GM12878 (cell line): ENCODE data around the gene COPS6. TPM values are rescaled to one million over a fixed set of nuclear protein-coding genes. Genes with fewer than 3 reads are reported as not detected.

ENCODE experiments used
- ASH2L ChIP-seq: fragments of 300-600, 200-600 bp; sonication (generic); IDR thresholded peaks from 2 replicates; pipeline ENCODE4 v1.6.1; 2017; ENCODE audit warnings: low read depth, mild to moderate bottlenecking, borderline replicate concordance
- BHLHE40 ChIP-seq, 2 experiments: fragments of 450-650 bp in 1 of 2; IDR thresholded peaks; 2 replicates each; pipeline ENCODE4 v1.6.1; 2011 to 2017; ENCODE audit warnings: low read depth in 2 of 2, borderline replicate concordance in 1 of 2, improper control_type of control experiment in 1 of 2, low read length in 1 of 2, mild to moderate bottlenecking in 1 of 2
- BMI1 ChIP-seq: fragments of 450-650 bp; IDR thresholded peaks from 2 replicates; pipeline ENCODE4 v1.6.1; 2016; ENCODE audit warnings: mild to moderate bottlenecking, moderate library complexity, borderline replicate concordance
- CBFB ChIP-seq: IDR thresholded peaks from 2 replicates; pipeline ENCODE4 v1.6.1; 2016; ENCODE audit warnings: antibody characterized with exemption, low read depth
- CEBPZ ChIP-seq: fragments of 150-350 bp; IDR thresholded peaks from 2 replicates; pipeline ENCODE4 v1.6.1; 2016; ENCODE audit warnings: low read depth, low read length
- CREM ChIP-seq: IDR thresholded peaks from 2 replicates; pipeline ENCODE4 v1.6.1; 2014; ENCODE audit warnings: antibody characterized with exemption, low read depth
- EED ChIP-seq: sonication (generic); IDR thresholded peaks from 2 replicates; pipeline ENCODE4 v1.6.1; 2016; ENCODE audit warnings: antibody characterized with exemption, low read depth
- FOXM1 ChIP-seq: IDR thresholded peaks from 2 replicates; pipeline ENCODE4 v1.6.1; 2012; ENCODE audit warnings: low read depth, mild to moderate bottlenecking, inconsistent platforms, low read length, moderate library complexity
- HDAC2 ChIP-seq: fragments of 200-600 bp; sonication (generic); IDR thresholded peaks from 2 replicates; pipeline ENCODE4 v1.6.1; 2017
- HDAC6 ChIP-seq: fragments of 200-600 bp; sonication (generic); IDR thresholded peaks from one replicate; pipeline ENCODE4 v1.8.0; 2017; ENCODE audit warnings: antibody characterized with exemption; ENCODE audit not compliant: unreplicated experiment
- HDGF ChIP-seq: fragments of 450-650 bp; IDR thresholded peaks from 2 replicates; pipeline ENCODE4 v1.6.1; 2016; ENCODE audit warnings: antibody characterized with exemption
- LARP7 ChIP-seq: fragments of 450-650 bp; IDR thresholded peaks from 2 replicates; pipeline ENCODE4 v1.6.1; 2017; ENCODE audit warnings: mild to moderate bottlenecking
- MEF2A ChIP-seq: IDR thresholded peaks from 2 replicates; pipeline ENCODE4 v1.6.1; 2011; ENCODE audit warnings: low read depth, mild to moderate bottlenecking, low read length, moderate library complexity; ENCODE audit not compliant: insufficient read depth
- MTA2 ChIP-seq: fragments of 450-650 bp; IDR thresholded peaks from 2 replicates; pipeline ENCODE4 v1.6.1; 2016; ENCODE audit warnings: low read depth, mild to moderate bottlenecking, moderate library complexity
- NBN ChIP-seq: fragments of 450-650 bp; IDR thresholded peaks from 2 replicates; pipeline ENCODE4 v1.6.1; 2016
- NFXL1 ChIP-seq: fragments of 450-650 bp; IDR thresholded peaks from 2 replicates; pipeline ENCODE4 v1.6.1; 2017; ENCODE audit warnings: antibody characterized with exemption, mild to moderate bottlenecking, borderline replicate concordance
- NFYA ChIP-seq: IDR thresholded peaks from 2 replicates; pipeline ENCODE4 v1.6.1; 2011; ENCODE audit warnings: low read depth, mild to moderate bottlenecking, low read length, improper control_type of control experiment, borderline replicate concordance
- NFYB ChIP-seq: IDR thresholded peaks from 2 replicates; pipeline ENCODE4 v1.6.1; 2011; ENCODE audit warnings: low read depth, mild to moderate bottlenecking, low read length, improper control_type of control experiment, moderate library complexity; ENCODE audit not compliant: insufficient read depth
- PAX8 ChIP-seq: fragments of 450-650 bp; IDR thresholded peaks from 2 replicates; pipeline ENCODE4 v1.6.1; 2017; ENCODE audit warnings: mild to moderate bottlenecking, moderate library complexity
- POLR2A ChIP-seq: IDR thresholded peaks from 2 replicates; pipeline ENCODE4 v1.6.1; 2011; ENCODE audit warnings: low read depth, mild to moderate bottlenecking, low read length
- RCOR1 ChIP-seq: conservative IDR thresholded peaks from 2 replicates; pipeline ENCODE4 v1.6.1; 2012; ENCODE audit warnings: low read depth, low read length, improper control_type of control experiment
- SIN3A ChIP-seq: IDR thresholded peaks from 2 replicates; pipeline ENCODE4 v1.6.1; 2012; ENCODE audit warnings: low read depth, low read length, improper control_type of control experiment
- SIX5 ChIP-seq: IDR thresholded peaks from 2 replicates; pipeline ENCODE4 v1.6.1; 2011; ENCODE audit warnings: mild to moderate bottlenecking, low read depth, low read length, moderate library complexity; ENCODE audit not compliant: severe bottlenecking
- SREBF2 ChIP-seq: IDR thresholded peaks from 2 replicates; pipeline ENCODE4 v1.6.1; 2012; ENCODE audit warnings: mild to moderate bottlenecking, low read length
- SUZ12 ChIP-seq: fragments of 200-600 bp; sonication (generic); IDR thresholded peaks from one replicate; pipeline ENCODE4 v1.6.1; 2018; ENCODE audit warnings: antibody characterized with exemption, mild to moderate bottlenecking; ENCODE audit not compliant: unreplicated experiment
- ZNF207 ChIP-seq: fragments of 450-650 bp; IDR thresholded peaks from 2 replicates; pipeline ENCODE4 v1.6.1; 2014; ENCODE audit warnings: antibody characterized with exemption, mild to moderate bottlenecking, borderline replicate concordance
- ZNF24 ChIP-seq: fragments of 450-650 bp; IDR thresholded peaks from 2 replicates; pipeline ENCODE4 v1.6.1; 2017; ENCODE audit warnings: antibody characterized with exemption, mild to moderate bottlenecking
- polyA plus RNA-seq, 11 experiments: library from polyadenylated mRNA; depleted of rRNA in 4 of 11; unstranded in 6 of 11; stranded (reverse) in 5 of 11; fragments of >200 nt; fragmentation: Nextera tagmentation in 4 of 11; fragmentation: Illumina TruSeq in 1 of 11; extraction: Ambion mirVana in 4 of 11; extraction: Trizol in 1 of 11; gene quantifications; 1 replicate in 1 of 11; 2 replicates in 10 of 11; pipeline versions ENCODE4 v1.2.1 to v1.2.3, GENCODE V29; 2011 to 2016; ENCODE audit warnings: inconsistent platforms in 2 of 11, missing spikeins in 2 of 11, low read depth in 1 of 11
- total RNA-seq, 4 experiments: library from RNA; depleted of rRNA in 3 of 4; stranded (reverse); fragments of >200 nt in 3 of 4; fragmentation: Illumina TruSeq in 1 of 4; extraction: Trizol in 1 of 4; gene quantifications; 2 replicates each; pipeline versions ENCODE4 v1.2.1 to v1.2.3, GENCODE V29; 2013 to 2021
- TF ChIP-seq, protein P1 (sequence below), 3 experiments: IDR thresholded peaks in 2 of 3; conservative IDR thresholded peaks in 1 of 3; 2 replicates each; pipeline ENCODE4 v1.5.1; 2011; ENCODE audit warnings: low read depth in 3 of 3, low read length in 3 of 3, mild to moderate bottlenecking in 3 of 3, control low read depth in 2 of 3, moderate library complexity in 2 of 3, inconsistent platforms in 1 of 3, mixed read lengths in 1 of 3; ENCODE audit not compliant: control insufficient read depth in 2 of 3, insufficient read depth in 1 of 3; ENCODE audit errors: extremely low read depth in 1 of 3

The COPS6 gene
- total and polyA plus RNA-seq, 10 of the 15 experiments (the other 5 are each of a cell fraction or from before 2014, with no cell fraction given): 28.5 to 182 (median 81.5) TPM

DNA sequence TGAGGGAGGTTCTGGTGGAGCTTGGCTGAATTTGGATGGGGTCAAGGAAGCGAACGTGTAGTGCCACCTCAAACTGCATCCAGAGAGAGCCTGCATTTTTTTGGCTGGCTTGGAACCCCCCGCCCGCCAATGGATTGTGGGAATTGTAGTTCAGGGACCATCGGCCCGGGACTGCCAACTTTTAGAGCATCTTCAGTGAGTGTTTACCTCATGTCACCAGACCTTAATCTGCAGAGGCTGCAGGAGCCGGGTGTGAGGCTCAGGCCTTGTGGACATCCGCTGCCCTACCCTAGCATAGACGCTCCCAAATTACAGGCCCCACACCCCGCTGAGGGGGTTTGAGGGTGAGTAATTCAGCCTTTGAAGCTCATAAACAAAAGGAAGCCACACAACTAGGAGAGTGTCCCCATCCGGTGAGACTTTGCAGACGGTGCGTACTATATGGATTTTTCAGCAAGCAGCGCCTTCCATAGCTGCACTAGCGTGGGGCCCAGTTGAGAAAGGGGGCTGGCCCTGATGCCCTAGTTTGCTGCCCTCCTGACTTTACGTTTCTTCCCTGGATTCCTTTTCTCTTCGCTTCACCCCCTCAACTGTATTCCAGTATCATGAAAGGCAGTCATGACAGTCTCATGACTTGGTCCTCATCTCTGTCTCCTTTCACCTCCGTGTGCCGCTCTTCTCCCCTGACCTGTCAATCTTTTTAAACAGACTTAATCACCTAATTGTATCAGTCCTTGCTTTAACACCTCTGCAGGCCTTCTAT lies 31.4 kb downstream of the COPS6 start (continued):
- TF ChIP-seq LARP7 (no peak), BHLHE40 (IDR thresholded peaks at IDR 0.05; ENCODE audit: borderline replicate concordance in 1 of 2, low read depth in 2 of 2, low read length in 1 of 2) (0 out of 4 replicates have a peak, but pooled peaks of 1 of the 2 experiments have one; percentile 54), ASH2L (no peak), SREBF2 (no peak), POLR2A (no peak; the same call in 1 of the 2 replicates), HDAC2 (no peak), FOXM1 (no peak), MEF2A (no peak), ZNF24 (no peak), PAX8 (no peak), MTA2 (no peak), CBFB (no peak), NFXL1 (no peak), ZNF207 (no peak), EED (no peak), HDGF (no peak; the same call in 1 of the 2 replicates), SIN3A (0 out of 2 replicates have a peak, but pooled peaks have one; percentile 45), CEBPZ (no peak), HDAC6 (no peak), SUZ12 (no peak), RCOR1 (no peak), NFYA (no peak), SIX5 (peak; percentile 76), NFYB (no peak), CREM (peak; percentile 9; the same call in 1 of the 2 replicates), NBN (no peak), BMI1 (no peak)
- TF ChIP-seq, protein P1, sequence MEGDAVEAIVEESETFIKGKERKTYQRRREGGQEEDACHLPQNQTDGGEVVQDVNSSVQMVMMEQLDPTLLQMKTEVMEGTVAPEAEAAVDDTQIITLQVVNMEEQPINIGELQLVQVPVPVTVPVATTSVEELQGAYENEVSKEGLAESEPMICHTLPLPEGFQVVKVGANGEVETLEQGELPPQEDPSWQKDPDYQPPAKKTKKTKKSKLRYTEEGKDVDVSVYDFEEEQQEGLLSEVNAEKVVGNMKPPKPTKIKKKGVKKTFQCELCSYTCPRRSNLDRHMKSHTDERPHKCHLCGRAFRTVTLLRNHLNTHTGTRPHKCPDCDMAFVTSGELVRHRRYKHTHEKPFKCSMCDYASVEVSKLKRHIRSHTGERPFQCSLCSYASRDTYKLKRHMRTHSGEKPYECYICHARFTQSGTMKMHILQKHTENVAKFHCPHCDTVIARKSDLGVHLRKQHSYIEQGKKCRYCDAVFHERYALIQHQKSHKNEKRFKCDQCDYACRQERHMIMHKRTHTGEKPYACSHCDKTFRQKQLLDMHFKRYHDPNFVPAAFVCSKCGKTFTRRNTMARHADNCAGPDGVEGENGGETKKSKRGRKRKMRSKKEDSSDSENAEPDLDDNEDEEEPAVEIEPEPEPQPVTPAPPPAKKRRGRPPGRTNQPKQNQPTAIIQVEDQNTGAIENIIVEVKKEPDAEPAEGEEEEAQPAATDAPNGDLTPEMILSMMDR (IDR thresholded peaks at IDR 0.05 in 2 of 3, conservative IDR thresholded peaks at IDR 0.05 in 1 of 3; ENCODE audit: control insufficient read depth in 2 of 3, extremely low read depth in 1 of 3, insufficient read depth in 1 of 3, low read depth in 3 of 3, low read length in 3 of 3): no peak
